AML-193 (cell line): ENCODE measurements around the gene MAD1L1.

ENCODE experiments used
- DNase-seq, 2 experiments: peaks; one replicate each; lab custom pipeline; 2025; lab: John Stamatoyannopoulos, UW

MAD1L1 gene

DNA sequence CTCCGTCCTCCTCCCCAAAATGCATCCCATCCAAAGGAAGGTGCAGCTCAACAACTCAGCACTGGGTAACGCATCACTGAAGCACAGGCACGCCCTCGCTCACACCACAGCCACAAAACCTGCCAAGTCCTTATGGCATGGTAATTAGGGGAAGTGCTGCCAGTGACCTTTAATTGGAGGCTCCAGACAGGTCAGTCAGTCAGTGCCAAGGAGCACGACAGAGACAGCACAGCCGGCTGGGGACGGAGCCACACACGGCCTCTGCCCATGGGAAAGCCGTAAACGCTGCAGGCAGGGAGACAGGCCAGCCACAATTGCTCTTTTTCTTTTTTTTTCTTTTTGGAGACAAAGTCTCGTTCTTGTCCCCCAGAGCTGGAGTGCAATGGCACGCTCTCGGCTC lies 146.5 kb downstream of the MAD1L1 start:
- DNase-seq = no peak

DNA sequence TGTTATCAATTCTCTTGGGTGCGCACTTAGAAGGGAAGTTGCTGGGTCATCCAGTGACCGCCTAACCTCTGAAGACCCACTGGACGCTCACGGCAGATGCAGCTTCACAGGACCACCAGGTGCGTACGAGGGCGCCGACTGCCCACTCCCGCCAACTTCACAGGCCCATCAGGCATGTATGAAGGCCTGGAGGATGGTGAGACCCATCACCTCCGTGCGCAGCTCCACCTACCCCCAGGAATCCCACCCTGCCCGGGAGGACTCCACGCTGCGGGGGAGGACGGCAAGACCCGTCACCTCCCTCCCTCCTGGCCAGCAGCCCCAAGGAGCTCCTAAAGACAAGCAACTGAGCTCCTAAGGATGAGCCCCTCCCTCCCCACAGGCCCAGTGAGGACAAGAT lies 146.9 kb downstream of the MAD1L1 start:
- no peak for DNase-seq

DNA sequence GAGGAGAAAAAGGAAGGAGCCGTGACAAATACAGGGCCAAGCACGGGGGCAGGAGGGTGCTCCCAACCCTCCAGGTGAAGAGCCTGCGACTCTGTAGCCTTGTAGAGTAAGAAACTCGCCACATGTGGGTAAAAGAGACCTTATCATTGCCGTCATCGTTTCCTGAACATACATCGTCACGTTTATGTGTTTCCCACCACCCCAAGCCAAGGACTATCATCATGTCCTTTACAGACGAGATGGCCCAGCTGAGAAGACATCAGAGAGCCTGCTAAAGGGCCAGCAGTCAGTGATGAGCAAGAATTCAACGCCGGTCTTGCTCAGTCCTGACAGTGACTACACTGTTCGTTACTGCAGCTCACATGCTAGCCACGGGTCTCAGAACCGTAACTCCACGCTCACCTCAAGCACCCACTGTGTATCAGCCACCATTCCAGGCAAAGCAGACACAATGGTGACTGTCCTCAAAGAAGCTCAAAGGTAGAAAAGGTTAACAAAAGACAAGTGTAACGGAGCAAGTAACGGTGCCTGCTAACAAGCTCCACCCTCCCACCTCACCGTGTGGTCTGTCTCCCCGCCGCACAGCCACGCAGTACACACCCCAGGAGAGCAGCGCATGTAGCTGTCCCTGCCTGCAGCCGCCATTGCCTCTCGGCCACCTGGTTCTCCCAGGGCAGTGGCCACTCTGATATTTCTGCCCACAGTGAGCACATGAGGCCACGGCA lies 147.8 kb downstream of the MAD1L1 start:
- no peak for DNase-seq

DNA sequence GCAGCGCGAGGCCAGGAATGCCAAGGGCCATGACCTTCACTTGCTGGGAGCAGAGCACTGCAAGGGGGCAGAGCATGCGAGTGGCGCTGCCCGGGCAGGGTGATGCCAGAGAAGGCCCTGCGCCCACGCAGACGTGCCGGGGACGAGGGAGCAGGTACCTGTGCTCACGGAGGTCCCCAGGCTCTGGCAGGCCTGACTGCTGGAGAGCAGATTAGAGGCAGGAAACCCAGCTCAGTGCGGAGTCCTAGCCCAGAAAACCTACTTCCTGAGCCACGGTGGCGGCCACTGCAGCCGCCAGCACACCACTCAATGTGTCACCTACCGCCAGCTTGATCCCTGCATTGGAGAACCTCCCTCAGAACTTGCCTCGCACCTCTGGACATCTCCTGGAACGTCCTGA lies 148.4 kb downstream of the MAD1L1 start:
- no peak for DNase-seq

- DNase-seq = no peak
These were observed 149.4 kb downstream of the MAD1L1 start for GRCh38 chr7:2083362-2083761.

DNA sequence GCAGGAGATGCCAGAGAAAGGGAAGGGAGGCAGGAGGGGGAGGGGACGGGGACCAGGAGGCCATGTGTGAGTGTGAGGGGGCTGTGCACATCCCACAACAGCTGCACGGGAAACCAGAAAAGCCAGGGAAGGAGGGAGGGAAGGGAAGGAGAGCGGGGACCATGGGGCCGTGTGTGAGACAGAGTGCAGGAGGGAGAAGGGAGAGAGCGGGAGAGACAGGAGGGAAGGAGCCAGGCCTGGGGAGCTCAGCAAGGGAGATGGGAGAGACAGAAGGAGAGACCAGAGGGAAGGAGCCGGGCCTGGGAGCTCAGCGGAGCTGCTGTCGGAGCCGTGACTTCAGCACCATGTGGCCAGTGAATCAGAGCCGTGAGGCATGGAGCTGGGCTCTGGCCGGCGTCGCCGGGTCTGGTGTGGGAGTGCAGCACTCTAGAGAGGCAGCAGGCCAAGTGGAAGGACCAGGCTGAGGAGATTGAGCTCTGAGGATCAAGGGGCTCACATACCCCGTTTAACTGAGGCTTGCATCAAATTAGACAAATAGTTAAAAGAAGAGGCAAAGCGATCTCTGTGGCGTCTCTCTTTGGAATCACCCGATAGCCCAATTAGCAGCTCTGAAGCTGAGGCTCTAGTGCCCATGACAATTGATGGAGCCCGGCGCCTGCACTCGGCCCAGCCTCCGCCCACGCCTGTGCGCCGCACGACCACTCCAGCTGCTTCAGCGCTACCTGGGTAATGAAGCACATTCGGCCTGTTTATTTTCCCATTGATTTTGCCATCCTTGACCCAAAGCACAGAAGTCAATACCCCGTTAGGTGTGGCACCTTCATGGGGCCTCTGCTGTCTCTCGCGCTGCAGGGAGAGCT lies 150.4 kb downstream of the MAD1L1 start:
- no peak for DNase-seq

DNA sequence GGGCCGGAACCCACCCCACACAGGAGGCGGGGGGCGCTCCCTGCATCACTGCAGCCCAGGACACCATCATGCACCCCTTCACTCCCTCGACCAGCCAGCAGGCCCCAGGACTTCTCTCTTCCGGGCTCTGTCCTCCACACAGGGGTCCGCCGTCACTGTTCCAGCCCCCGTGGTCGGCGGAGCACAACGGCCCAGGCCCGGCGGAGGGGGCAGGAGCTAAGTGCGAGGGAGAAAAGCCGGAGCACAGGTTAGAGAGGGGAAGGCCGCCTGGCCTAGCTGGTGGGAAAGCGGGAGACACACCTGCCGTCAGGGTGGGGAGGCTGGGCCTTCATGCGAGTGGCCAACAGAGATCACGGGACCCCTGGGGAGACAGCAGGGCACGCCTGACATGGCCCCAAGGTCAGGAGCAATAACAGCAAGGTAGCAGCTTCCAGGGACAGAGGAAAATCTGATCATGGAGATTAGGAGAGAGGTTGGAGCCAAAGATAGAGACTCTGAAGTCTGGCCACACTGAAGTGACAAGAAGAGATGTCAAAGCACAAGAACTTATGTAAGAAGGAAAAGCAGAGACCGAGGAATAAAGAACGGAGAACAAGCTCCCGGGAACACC lies 151.1 kb downstream of the MAD1L1 start:
- no peak for DNase-seq

DNA sequence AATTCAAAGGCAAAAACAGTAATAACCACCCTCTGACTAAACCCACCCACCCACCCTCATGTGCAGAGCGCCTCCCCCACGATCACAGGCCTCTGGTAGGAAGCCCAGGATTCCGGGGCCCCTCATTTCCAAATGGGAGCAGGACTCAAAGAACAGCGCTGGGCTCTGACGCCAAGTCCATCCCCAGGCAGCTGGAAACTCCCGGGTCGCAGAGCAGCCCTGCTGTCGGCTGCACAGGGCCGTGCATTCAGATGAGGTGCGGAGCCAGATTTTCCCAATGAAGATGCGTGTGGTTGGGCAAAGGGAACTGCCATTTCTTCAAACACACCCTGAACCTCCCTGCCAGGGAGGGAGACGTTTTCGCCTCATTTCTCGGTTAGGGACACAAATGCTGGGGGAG lies 152.3 kb downstream of the MAD1L1 start:
- DNase-seq = no peak

- DNase-seq = no peak
These were observed 152.7 kb downstream of the MAD1L1 start for GRCh38 chr7:2080060-2080387.

DNA sequence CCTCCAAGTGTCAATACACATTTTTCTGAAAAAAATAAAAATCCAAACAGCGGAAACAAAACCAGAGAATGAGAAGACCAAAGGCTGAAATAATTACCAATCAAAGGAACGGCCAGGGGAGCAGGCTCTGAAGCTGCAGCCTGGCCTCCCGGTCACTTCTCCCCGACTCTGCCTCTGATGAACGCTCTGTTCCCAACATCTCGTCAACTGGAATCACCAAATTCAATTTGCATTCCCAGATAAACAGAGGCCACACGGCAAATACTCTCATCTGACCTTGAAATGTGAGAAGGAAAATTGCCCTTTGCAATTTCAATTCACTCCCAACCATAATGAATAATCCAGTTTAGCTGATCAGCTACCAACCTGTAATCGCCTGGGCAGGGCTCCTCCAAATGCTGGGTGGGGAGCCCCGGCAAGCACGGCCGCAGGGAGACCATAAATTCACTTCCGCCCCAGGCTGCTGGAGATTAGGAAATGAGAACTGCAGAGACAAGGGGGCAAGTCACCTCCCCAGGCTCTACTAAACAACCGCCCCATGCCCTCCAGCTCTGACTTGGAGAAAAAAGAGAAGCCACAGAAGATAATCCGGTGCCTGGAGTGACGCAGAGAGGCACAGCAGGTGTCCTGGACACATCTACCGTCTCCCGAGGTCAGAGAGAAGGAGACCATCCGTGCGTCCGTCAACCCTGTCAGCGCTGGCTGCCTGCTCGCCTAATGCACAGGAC lies 153.2 kb downstream of the MAD1L1 start:
- DNase-seq = no peak

DNA sequence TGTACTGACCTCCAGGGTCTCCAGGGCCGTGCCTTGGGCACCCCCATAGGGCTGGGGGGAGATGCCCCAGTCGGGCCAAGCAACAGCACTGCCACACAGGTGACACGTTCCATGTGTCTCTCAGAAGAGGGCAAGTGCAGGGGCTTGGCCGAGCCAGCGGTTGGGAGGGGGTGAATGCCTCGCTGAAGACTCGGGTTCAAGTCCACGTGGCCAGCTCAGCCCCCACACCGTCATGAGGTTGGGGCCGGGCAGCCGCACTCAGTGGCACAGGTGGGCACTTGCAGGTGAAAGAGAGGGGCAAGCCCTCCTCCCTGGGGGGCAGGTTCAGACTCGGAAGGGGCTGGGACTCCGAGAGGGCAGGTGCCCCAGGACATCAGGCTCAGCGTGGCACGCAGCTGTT lies 153.8 kb downstream of the MAD1L1 start:
- DNase-seq = no peak

DNA sequence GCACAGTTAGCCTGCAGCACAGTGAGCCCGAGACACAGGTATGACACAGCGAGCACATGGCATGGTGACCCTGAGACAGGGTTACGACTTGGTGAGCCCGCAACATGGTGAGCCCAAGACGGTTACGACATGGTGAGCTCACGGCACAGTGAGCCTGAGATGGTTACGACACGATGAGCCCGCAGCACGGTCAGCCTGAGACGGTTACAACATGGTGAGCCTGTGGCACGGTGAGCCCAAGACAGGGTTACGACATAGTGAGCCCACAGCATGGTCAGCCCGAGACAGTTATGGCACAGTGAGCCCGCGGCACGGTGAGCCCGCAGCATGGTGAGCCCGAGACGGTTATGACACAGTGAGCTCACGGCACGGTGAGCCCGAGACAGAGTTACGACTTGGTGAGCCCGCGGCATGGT lies 156.1 kb downstream of the MAD1L1 start:
- DNase-seq = no peak

DNA sequence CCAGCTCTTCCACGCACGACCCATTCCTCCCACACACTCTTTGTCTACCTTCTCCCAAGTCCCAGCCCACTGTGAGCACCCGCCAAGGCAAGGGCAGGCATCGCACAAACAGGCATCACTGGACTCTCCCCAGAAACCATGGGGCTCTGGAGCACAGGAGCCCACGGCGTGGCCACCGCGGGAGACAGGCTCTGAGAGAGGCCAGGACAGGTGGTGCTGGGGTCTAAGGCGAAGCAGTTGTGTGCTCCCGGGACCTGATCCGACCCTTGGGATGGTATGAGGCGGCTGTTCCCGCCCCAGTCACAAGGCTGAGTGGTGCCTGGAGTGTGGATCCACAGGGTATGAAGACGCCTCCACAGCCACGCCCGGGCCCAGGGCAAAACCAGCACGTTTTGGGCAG lies 156.9 kb downstream of the MAD1L1 start:
- no peak for DNase-seq

GRCh38 chr7:2074691-2075090 lies 158.1 kb downstream of the MAD1L1 start:
- no peak for DNase-seq

GRCh38 chr7:2072798-2073197 lies 159.9 kb downstream of the MAD1L1 start:
- DNase-seq = no peak

DNA sequence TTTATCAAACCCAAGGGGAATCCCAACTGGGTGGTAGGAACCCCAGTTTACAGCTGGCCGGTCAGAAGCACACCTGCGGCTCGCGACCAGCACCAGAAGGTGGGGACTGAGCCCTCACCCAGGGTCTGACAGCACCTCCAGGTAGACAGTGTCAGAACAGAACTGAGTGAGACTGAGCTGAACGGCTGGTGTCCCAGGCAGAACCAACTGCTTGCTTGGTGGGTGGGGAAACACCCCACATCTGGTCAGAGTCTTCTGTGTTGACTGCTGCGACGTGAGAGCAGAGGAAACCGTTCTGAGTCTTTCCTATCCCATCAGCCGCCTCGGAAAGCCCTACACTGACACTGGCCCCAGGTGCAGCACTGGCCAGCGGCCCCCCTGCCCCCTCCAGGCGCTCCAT lies 160.7 kb downstream of the MAD1L1 start:
- DNase-seq = no peak

DNA sequence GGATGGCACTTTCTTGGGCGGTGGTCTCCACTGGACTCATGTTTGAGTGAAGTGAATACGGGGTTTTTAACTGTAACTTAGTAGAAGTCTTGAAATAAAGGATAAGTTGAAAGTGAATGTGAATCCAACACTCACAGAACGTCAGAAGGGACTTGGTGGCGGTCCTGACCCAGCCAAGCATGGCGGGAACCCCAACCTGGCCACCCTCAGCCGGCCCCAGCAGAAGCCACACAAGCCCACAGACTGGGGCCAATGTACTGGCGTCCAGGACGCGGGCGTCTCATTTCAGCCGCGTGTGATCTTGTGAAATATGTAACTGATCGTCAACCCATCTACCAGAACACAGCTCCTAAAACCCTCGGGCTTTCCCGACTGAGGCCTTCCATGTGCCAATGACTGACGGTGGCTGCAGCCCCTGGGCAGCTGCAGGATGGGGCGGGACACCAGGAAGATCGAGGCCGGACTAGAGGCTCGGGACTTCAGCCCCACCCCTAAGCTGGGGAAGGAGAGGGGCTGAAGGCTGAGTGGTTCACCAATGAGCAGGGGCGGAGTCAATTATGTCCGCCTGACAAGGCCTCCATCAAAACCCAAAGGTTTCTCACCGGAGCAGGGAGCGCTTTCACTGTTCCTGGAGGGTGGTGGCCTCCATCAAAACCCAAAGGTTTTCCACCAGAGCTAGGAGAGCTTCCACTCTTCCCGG lies 161.5 kb downstream of the MAD1L1 start:
- DNase-seq = no peak

GRCh38 chr7:2070151-2070763 lies 162.5 kb downstream of the MAD1L1 start:
- DNase-seq = no peak

DNA sequence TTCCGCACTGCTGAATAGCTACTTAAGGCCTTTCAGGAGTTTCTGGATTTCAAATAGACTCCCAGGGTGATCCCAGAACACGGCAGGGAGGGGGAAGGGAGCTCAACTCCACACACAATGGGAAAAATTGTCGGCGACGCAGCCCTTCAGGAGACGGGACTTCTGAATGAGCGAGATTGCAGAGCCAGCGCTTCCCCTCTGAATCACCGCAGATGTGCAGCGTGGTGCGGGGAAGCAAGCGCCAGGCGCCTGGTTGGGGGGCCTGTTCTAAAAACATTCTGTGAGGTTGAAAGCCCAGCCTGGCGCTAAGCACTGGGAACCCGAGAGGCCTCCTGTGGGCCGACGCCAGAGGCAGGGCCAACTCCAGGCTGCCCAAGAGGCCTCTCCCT lies 163.3 kb downstream of the MAD1L1 start:
- no peak for DNase-seq

DNA sequence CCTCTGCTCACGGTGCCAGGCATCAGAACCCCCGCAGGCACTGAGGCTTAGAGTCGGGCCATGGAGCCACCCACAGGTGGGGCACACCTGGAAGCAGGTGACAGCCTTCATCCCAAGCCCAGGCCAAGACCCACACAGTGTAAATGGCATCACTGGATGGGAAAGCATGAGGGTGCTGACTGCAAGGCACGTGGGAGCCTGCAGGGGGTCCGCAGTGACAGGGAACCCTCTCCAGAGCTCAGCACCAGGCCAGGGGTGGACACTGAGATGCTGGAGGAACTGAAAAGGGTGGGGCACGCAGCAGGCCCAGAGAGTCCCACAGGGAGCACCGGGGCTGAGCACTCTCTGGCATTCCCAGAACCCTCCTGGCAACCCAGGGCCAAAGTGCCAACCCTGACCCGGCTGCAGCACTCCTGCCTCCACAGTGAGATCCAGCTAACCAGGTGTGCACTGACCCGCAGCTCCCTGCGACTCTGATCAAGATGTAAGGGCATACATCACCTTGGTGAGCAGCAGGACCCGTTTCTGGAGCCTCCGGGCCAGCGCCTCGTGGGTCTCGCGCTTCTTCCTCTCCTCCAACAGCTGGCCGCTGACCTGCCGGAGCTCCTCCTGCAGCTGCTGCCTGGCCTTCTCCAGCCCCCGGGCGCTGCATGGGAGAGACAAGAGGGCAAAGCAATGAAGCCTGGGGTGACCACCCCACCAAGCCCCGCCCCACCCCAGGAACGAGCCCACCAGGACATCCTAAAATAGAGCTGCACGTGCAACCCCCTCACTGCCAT lies 163.9 kb downstream of the MAD1L1 start:
- DNase-seq = no peak
